Esophagus (tissue), 2 donors: ENCODE results near the gene MON1A. TPM values are rescaled to one million over a fixed set of nuclear protein-coding genes. Genes with fewer than 3 reads are reported as not detected.
"Not testable (repeated sequence)": the region's sequence is repeated elsewhere in the genome, so short reads cannot be mapped to it uniquely, and the experiment has no call there.

Experiments
- H3K27ac ChIP-seq, 2 donors: one replicate each; pipeline ENCODE4 v1.5.1; 2013; ENCODE audit warnings: low read depth in 2 of 2, mild to moderate bottlenecking in 2 of 2, inconsistent platforms in 1 of 2, low read length in 1 of 2, moderate library complexity in 1 of 2
- H3K27me3 ChIP-seq, 2 donors: one replicate each; pipeline ENCODE4 v1.6.1; 2013; ENCODE audit warnings: low read length in 2 of 2, control low read depth in 1 of 2, mild to moderate bottlenecking in 1 of 2; ENCODE audit not compliant: insufficient read depth in 2 of 2, control insufficient read depth in 1 of 2
- H3K36me3 ChIP-seq, 2 donors: one replicate each; pipeline ENCODE4 v1.6.1; 2013; ENCODE audit warnings: low read length in 1 of 2; ENCODE audit not compliant: control insufficient read depth in 2 of 2, insufficient read depth in 2 of 2
- H3K4me1 ChIP-seq, 2 donors: one replicate each; pipeline ENCODE4 v1.6.1; 2013; ENCODE audit warnings: low read length in 1 of 2; ENCODE audit not compliant: control insufficient read depth in 2 of 2, insufficient read depth in 2 of 2
- H3K4me3 ChIP-seq, 2 donors: one replicate each; pipeline ENCODE4 v1.5.1; 2013; ENCODE audit warnings: low read length in 2 of 2, mild to moderate bottlenecking in 2 of 2, low read depth in 1 of 2, moderate library complexity in 1 of 2
- H3K9me3 ChIP-seq, 2 donors: one replicate each; pipeline ENCODE4 v1.6.1; 2013; ENCODE audit warnings: mild to moderate bottlenecking in 2 of 2, low read depth in 1 of 2, low read length in 1 of 2, moderate library complexity in 1 of 2; ENCODE audit not compliant: control insufficient read depth in 2 of 2, insufficient read depth in 1 of 2
- WGBS, 2 donors: extraction: QIAGEN DNeasy Blood & Tissue Kit; methylation state at CpG; one replicate each; pipeline ENCODE4 v1.1.7; 2013; 5-methylcytosine and 5-hydroxymethylcytosine counted together
- polyA plus RNA-seq, 2 donors: library from polyadenylated mRNA; stranded (reverse); fragments of 200-250 nt; gene quantifications; one replicate each; pipeline ENCODE4 v1.2.3, GENCODE V29; 2013
- donor health status: healthy with polysubstance abuse.
- donor health status: Bipolar disorder and iron deficiency.

Gene MON1A
- polyA plus RNA-seq, 2 donors: 7.0 to 10.2 TPM

DNA sequence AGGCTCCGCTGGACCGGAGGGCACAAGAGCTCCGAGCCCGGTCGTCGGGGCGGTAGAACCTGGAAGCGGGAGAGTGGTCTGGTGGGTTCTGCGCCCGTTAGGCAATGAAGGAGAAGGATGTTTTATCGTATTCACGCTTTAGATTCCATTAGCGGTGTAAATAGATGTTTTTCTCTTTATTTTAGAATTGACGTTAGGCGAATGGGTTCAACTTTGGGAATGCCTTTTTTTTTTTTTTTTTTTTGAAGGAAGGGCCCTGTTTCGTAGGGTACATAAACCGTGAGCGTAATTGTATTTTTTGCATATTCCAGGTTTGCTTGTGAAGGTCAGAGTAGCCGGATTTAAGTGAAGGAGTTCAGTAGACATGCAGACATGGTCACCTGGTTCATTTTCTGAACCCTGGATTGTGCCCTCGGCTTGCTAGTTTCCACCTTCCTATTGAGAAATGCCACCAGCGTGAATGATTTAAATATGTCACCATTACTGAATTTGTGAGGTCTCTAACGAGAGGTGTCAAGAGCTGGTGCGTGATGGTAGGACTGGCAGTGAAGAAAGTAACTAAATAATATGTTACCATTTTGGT lies 11.1 kb upstream of the MON1A start:
- Histone ChIP-seq H3K27ac (peak overlapping the region; percentile 96 to 97), H3K4me3 (peak overlapping the region; percentile 83 to 88), H3K9me3 (no peaks in the 10 kb centered on the region), H3K27me3 (no peaks in the 10 kb centered on the region), H3K4me1 (no peaks in the 10 kb centered on the region), H3K36me3 (no peaks in the 10 kb centered on the region)
- WGBS, 2 donors: 6% methylated on average over 23 of the region's 23 CpGs

DNA sequence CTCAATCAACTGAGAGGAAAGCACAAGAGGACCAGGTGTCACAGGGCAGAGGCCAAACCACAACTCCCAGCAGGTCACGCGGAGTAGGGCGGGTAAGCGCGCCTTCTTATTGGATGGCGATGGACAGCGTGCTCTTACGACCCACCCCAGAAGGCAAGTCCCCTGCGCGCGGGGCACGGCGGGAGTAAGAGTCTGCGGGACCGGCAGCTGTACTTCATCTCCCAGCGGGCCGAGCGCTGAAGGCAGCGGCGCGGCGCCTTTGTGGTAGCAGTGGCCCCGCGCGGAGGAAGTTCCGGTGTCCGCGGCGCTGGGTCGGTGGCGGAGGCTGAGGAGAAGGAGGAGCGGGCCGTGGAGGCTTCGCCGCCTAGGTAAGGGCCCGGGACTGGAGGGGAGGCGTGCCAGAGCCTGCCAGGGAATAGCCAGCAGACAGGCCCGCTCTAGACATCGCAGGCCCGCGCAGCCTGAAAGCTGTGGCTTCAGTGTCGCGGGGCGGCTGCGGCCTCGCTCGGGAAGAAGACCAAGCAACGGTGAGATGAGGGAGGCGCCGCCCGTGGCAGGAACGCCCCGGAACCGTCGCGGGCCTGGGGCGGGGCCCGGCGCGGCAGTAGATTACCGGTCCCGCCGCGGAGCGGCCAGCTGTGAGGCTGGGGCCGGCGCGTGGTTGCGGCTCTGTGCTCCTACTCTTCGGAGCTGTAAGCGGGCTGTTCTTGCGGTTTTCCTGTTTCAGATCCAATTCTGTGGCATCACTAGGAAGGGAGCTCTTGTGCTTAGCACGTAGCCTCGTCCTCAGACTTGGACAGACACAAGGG lies 10.5 kb upstream of the MON1A start, which contains the start of gene RBM6:
RBM6 (plus strand) TSS at position 293 of the 809 bp plus-strand sequence. CDS start 22,492 bp downstream, outside the sequence.
- Histone ChIP-seq H3K36me3 (no peaks in the 10 kb centered on the region), H3K9me3 (no peaks in the 10 kb centered on the region), H3K27me3 (no peaks in the 10 kb centered on the region), H3K27ac (peak within 1 kb of the TSS; percentile 96 to 97), H3K4me3 (peak within 1 kb of the TSS; percentile 83 to 88), H3K4me1 (no peaks in the 10 kb centered on the region)
- WGBS, 2 donors: 0 to 1% methylated on average over 74 of the region's 74 CpGs

DNA sequence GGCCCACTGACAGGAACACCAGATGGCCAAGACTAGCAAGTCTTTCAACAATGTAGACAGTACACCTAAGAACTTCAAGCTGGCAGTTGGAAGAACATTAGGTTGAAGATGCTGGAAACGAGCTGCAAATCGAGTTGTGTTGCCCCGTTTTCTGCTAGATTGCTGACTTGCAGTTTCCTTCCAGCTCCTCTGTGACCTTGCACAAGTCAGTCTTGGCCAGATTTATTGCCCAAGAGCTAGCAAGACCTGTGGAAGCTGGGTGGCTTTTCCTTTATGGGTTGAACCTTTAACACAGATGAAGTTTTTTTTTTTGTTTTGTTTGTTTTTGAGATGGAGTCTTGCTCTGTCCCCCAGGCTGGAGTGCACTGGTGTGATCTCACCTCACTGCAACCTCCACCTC lies 7.5 kb upstream of the MON1A start:
- no peak overlapping the region for H3K27ac ChIP-seq
- H3K27me3 ChIP-seq: no peaks in the 10 kb centered on the region
- H3K4me1 ChIP-seq: no peaks in the 10 kb centered on the region
- no peaks in the 10 kb centered on the region for H3K36me3 ChIP-seq
- H3K4me3 ChIP-seq: no peak overlapping the region
- WGBS, 2 donors: 58 to 66% methylated on average over 3 of the region's 3 CpGs
- H3K9me3 ChIP-seq: no peaks in the 10 kb centered on the region

- not testable (repeated sequence) for H3K36me3 ChIP-seq, H3K27ac ChIP-seq, H3K27me3 ChIP-seq, H3K4me3 ChIP-seq, H3K9me3 ChIP-seq, H3K4me1 ChIP-seq
- 88 to 92% methylated on average over 15 of the region's 15 CpGs for WGBS, 2 donors
These were observed 2.7 kb upstream of the MON1A start for GRCh38 chr3:49932281-49932680.

DNA sequence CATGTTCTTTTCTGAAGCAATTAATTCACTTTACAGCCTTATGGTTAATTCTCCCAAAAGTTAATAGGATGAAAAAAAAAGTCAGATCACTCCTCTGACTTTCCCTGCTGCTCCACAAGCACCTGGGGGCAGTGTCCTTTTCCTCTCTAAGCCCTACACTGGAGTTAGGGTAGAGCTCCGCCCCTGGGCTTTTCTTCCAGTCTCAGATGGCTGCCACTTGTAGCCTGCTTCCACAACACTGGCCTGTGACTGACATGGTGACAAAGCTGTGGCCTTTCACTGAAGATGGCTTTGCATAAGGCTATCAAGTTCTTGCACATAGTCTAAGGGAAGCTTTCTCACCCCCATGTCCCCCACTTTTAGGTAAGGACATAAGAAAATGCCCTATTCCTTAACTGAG lies 1.3 kb upstream of the MON1A start:
- Histone ChIP-seq H3K27me3 (no peaks in the 10 kb centered on the region), H3K4me3 (no peak overlapping the region), H3K9me3 (no peaks in the 10 kb centered on the region), H3K27ac (peak overlapping the region in 1 of 2 donors; percentile 13), H3K4me1 (peaks cover 0 to 5% of the 10 kb centered on the region in 2 donors), H3K36me3 (no peaks in the 10 kb centered on the region)
- 76 to 94% methylated on average over 1 of the region's 1 CpG for WGBS, 2 donors

- 35 to 45% methylated on average over 16 of the region's 16 CpGs for WGBS, 2 donors
- Histone ChIP-seq H3K27me3 (no peaks in the 10 kb centered on the region), H3K27ac (peak overlapping the region; percentile 76 to 89), H3K36me3 (no peaks in the 10 kb centered on the region), H3K4me1 (peaks cover 0 to 5% of the 10 kb centered on the region in 2 donors), H3K9me3 (no peaks in the 10 kb centered on the region), H3K4me3 (peak overlapping the region; percentile 55 to 78)
These were observed 618 bp upstream of the MON1A start for GRCh38 chr3:49930168-49930690.

- H3K27ac ChIP-seq: no peak overlapping the region
- no peaks in the 10 kb centered on the region for H3K27me3 ChIP-seq
- no peaks in the 10 kb centered on the region for H3K9me3 ChIP-seq
- no peak overlapping the region for H3K4me3 ChIP-seq
- peaks cover 0 to 5% of the 10 kb centered on the region in 2 donors for H3K4me1 ChIP-seq
- 70 to 75% methylated on average over 5 of the region's 5 CpGs for WGBS, 2 donors
- no peaks in the 10 kb centered on the region for H3K36me3 ChIP-seq
These were observed 1.1 kb downstream of the MON1A start for GRCh38 chr3:49928481-49929017.

- 85 to 94% methylated on average over 5 of the region's 5 CpGs for WGBS, 2 donors
- H3K4me1 ChIP-seq: peaks cover 0 to 5% of the 10 kb centered on the region in 2 donors
These were observed 1.8 kb downstream of the MON1A start for GRCh38 chr3:49927798-49928197.

GRCh38 chr3:49926117-49926728 lies 3.4 kb downstream of the MON1A start:
- Histone ChIP-seq H3K27me3 (no peaks in the 10 kb centered on the region), H3K4me1 (peaks cover 0 to 5% of the 10 kb centered on the region in 2 donors), H3K9me3 (no peaks in the 10 kb centered on the region), H3K27ac (no peak overlapping the region), H3K4me3 (no peak overlapping the region), H3K36me3 (no peaks in the 10 kb centered on the region)
- 89 to 92% methylated on average over 4 of the region's 4 CpGs for WGBS, 2 donors

More at GRCh38 chr3:49927798-49928197, 1.8 kb downstream of the MON1A start:
- H3K36me3 ChIP-seq: no peaks in the 10 kb centered on the region
- no peak overlapping the region for H3K4me3 ChIP-seq
- H3K27ac ChIP-seq: no peak overlapping the region
- no peaks in the 10 kb centered on the region for H3K27me3 ChIP-seq
- H3K9me3 ChIP-seq: no peaks in the 10 kb centered on the region
